HG02981 (cell line): Measurements from ENCODE around the gene GRM5.
"Not testable (repeated sequence)": the region's sequence is repeated elsewhere in the genome, so short reads cannot be mapped to it uniquely, and the experiment has no call there.

Source experiments
- ATAC-seq: cut with Tn5 transposase; IDR thresholded peaks from one replicate; pipeline ENCODE4 v1.9.1; 2021; ENCODE audit warnings: mild to moderate bottlenecking, moderate library complexity; ENCODE audit not compliant: unreplicated experiment

The GRM5 gene

GRCh38 chr11:88975441-88975840 is 90.3 kb downstream of the GRM5 start:
- ATAC-seq = not testable (repeated sequence)

- no peak for ATAC-seq
Measured at GRCh38 chr11:88972210-88972609, 93.6 kb downstream of the GRM5 start.

- not testable (repeated sequence) for ATAC-seq
Measured at GRCh38 chr11:88961621-88962020, 104.2 kb downstream of the GRM5 start.

- ATAC-seq = not testable (repeated sequence)
Measured at GRCh38 chr11:88959857-88960256, 105.9 kb downstream of the GRM5 start.

- ATAC-seq = peak; percentile 39
Measured at GRCh38 chr11:88950975-88951374, 114.8 kb downstream of the GRM5 start.

GRCh38 chr11:88948908-88949307 is 116.9 kb downstream of the GRM5 start:
- not testable (repeated sequence) for ATAC-seq

GRCh38 chr11:88947843-88948572 is 117.8 kb downstream of the GRM5 start:
- ATAC-seq = peak; percentile 70

- not testable (repeated sequence) for ATAC-seq
Measured at GRCh38 chr11:88929665-88930064, 136.1 kb downstream of the GRM5 start.

GRCh38 chr11:88917065-88917464 is 148.7 kb downstream of the GRM5 start:
- not testable (repeated sequence) for ATAC-seq

GRCh38 chr11:88909500-88909899 is 156.3 kb downstream of the GRM5 start:
- no peak for ATAC-seq

GRCh38 chr11:88901436-88901835 is 164.3 kb downstream of the GRM5 start:
- not testable (repeated sequence) for ATAC-seq

GRCh38 chr11:88888855-88889254 is 176.9 kb downstream of the GRM5 start:
- ATAC-seq = not testable (repeated sequence)

GRCh38 chr11:88886796-88887195 is 179.0 kb downstream of the GRM5 start:
- ATAC-seq = peak; percentile 67

GRCh38 chr11:88882800-88883199 is 183.0 kb downstream of the GRM5 start:
- not testable (repeated sequence) for ATAC-seq

- no peak for ATAC-seq
Measured at GRCh38 chr11:88861618-88862017, 204.2 kb downstream of the GRM5 start.

- ATAC-seq = not testable (repeated sequence)
Measured at GRCh38 chr11:88860431-88860830, 205.4 kb downstream of the GRM5 start.

GRCh38 chr11:88853963-88854362 is 211.8 kb downstream of the GRM5 start:
- ATAC-seq = not testable (repeated sequence)

GRCh38 chr11:88851547-88851946 is 214.2 kb downstream of the GRM5 start:
- not testable (repeated sequence) for ATAC-seq

GRCh38 chr11:88849773-88850172 is 216.0 kb downstream of the GRM5 start:
- ATAC-seq = not testable (repeated sequence)

GRCh38 chr11:88849368-88849767 is 216.4 kb downstream of the GRM5 start:
- ATAC-seq = no peak

GRCh38 chr11:88846266-88846665 is 219.5 kb downstream of the GRM5 start:
- ATAC-seq = not testable (repeated sequence)

- not testable (repeated sequence) for ATAC-seq
Measured at GRCh38 chr11:88844941-88845340, 220.8 kb downstream of the GRM5 start.
